ENCODE measurements around the gene LIMK2.
"Not testable (repeated sequence)": the region's sequence is repeated elsewhere in the genome, so short reads cannot be mapped to it uniquely, and the experiment has no call there.

LIMK2 gene

DNA sequence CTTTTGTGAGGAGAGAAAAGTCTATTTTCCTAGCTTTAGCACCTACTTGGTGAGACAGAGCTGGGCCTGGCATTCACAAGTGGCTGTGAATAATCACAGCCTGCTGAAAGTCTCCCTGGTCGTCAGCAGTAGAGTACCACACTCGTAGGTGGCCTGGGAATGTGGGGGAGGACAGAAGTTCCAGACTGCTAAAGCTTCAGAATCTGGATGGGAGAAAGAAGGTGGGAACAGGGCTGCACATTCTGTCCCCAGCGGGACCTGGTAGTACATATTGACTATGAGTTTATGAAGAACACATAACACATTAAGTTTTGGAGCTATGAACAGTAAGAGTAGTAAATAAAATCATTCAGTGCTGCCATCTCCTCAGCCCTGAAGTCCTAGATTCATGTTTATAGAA, 19.0 kb upstream of the LIMK2 start:
- Histone ChIP-seq H3K79me2 (ENCODE audit: insufficient read depth, low read length) (no peaks in the 10 kb centered on the region), H2AFZ (ENCODE audit: low read depth, low read length, severe bottlenecking) (no peak overlapping the region), H3K4me2 (ENCODE audit: low read depth, low read length, poor library complexity, severe bottlenecking) (no peak overlapping the region), H3K9ac (ENCODE audit: low read length) (no peak overlapping the region), H4K20me1 (ENCODE audit: low read depth, low read length) (no peaks in the 10 kb centered on the region), H3K9me3 (ENCODE audit: insufficient read depth, low read length) (no peaks in the 10 kb centered on the region), H3K36me3 (ENCODE audit: low read length) (peaks cover 4% of the 10 kb centered on the region; the same call in 1 of the 2 replicates), H3K27me3 (ENCODE audit: low read length) (no peaks in the 10 kb centered on the region), H3K4me3 (ENCODE audit: insufficient read depth, low read length, poor library complexity, severe bottlenecking) (no peak overlapping the region), H3K9me2 (replicated peaks; ENCODE audit: insufficient read depth, low read length) (no peaks in the 10 kb centered on the region), H3K27ac (ENCODE audit: low read depth, low read length) (no peak overlapping the region), H3F3A (ENCODE audit: insufficient read depth) (no peaks in the 10 kb centered on the region)
- TF ChIP-seq, protein P1, sequence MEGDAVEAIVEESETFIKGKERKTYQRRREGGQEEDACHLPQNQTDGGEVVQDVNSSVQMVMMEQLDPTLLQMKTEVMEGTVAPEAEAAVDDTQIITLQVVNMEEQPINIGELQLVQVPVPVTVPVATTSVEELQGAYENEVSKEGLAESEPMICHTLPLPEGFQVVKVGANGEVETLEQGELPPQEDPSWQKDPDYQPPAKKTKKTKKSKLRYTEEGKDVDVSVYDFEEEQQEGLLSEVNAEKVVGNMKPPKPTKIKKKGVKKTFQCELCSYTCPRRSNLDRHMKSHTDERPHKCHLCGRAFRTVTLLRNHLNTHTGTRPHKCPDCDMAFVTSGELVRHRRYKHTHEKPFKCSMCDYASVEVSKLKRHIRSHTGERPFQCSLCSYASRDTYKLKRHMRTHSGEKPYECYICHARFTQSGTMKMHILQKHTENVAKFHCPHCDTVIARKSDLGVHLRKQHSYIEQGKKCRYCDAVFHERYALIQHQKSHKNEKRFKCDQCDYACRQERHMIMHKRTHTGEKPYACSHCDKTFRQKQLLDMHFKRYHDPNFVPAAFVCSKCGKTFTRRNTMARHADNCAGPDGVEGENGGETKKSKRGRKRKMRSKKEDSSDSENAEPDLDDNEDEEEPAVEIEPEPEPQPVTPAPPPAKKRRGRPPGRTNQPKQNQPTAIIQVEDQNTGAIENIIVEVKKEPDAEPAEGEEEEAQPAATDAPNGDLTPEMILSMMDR (IDR thresholded peaks at IDR 0.05; ENCODE audit: insufficient read depth, low read length, poor library complexity, severe bottlenecking) = no peak
- no peak for TF ChIP-seq EZH2phosphoT487 (conservative IDR thresholded peaks at IDR 0.05; ENCODE audit: low read length)

DNA sequence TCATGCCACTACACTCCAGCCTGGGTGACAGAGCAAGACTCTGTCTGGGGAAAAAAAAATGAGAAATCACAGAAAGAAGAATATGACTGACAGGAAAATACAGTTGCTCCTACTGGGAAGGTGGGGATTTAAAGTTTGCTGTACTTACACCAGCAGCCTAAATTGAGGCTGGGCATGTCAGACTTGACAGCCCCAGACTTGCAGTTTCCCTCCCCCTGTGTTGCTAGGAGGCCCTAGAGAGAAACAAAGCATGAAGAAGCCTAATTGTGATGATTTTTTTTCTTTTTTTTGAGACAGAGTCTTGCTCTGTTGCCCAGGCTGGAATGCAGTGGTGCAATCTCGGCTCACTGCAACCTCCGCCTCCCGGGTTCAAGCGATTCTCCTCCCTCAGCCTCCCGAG, 17.4 kb upstream of the LIMK2 start:
- not testable (repeated sequence) for H3K27ac ChIP-seq (ENCODE audit: low read depth, low read length); H4K20me1 ChIP-seq (ENCODE audit: low read depth, low read length); H2AFZ ChIP-seq (ENCODE audit: low read depth, low read length, severe bottlenecking); H3K79me2 ChIP-seq (ENCODE audit: insufficient read depth, low read length); H3K4me3 ChIP-seq (ENCODE audit: insufficient read depth, low read length, poor library complexity, severe bottlenecking); H3K27me3 ChIP-seq (ENCODE audit: low read length); H3F3A ChIP-seq (ENCODE audit: insufficient read depth); H3K4me2 ChIP-seq (ENCODE audit: low read depth, low read length, poor library complexity, severe bottlenecking); H3K9me2 ChIP-seq (replicated peaks; ENCODE audit: insufficient read depth, low read length); H3K9ac ChIP-seq (ENCODE audit: low read length); H3K36me3 ChIP-seq (ENCODE audit: low read length); H3K9me3 ChIP-seq (ENCODE audit: insufficient read depth, low read length)

DNA sequence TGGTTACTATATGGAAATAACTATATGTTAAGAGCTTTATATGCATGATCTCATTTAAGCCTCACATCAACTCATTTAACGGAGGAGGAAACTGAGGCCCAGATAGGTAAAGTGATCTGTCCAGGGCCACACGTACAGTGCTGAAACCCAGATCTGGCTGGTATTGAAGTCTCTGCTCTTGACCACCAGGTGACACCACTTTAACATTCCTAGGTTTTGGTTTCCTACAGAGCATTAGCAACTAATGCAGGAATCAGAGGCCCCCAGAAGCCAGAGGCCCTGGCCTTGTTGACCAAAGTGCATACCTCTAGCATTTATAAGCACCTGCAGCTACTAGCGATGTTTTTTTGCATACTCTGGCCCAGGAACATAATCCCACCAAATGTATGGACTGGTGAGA, 12.9 kb upstream of the LIMK2 start:
- H3K9me3 ChIP-seq (ENCODE audit: insufficient read depth, low read length) = no peaks in the 10 kb centered on the region
- H3K4me2 ChIP-seq (ENCODE audit: low read depth, low read length, poor library complexity, severe bottlenecking) = no peak overlapping the region
- no peaks in the 10 kb centered on the region for H3K79me2 ChIP-seq (ENCODE audit: insufficient read depth, low read length)
- H3K9me2 ChIP-seq (replicated peaks; ENCODE audit: insufficient read depth, low read length) = no peaks in the 10 kb centered on the region
- H3K4me3 ChIP-seq (ENCODE audit: insufficient read depth, low read length, poor library complexity, severe bottlenecking) = no peak overlapping the region
- peaks cover 4% of the 10 kb centered on the region; the same call in 1 of the 2 replicates for H3K36me3 ChIP-seq (ENCODE audit: low read length)
- H3F3A ChIP-seq (ENCODE audit: insufficient read depth) = no peaks in the 10 kb centered on the region
- H2AFZ ChIP-seq (ENCODE audit: low read depth, low read length, severe bottlenecking) = no peak overlapping the region
- H3K27ac ChIP-seq (ENCODE audit: low read depth, low read length) = no peak overlapping the region
- no peaks in the 10 kb centered on the region for H3K27me3 ChIP-seq (ENCODE audit: low read length)
- H3K9ac ChIP-seq (ENCODE audit: low read length) = no peak overlapping the region
- no peaks in the 10 kb centered on the region for H4K20me1 ChIP-seq (ENCODE audit: low read depth, low read length)
- TF ChIP-seq, protein P1 (IDR thresholded peaks at IDR 0.05; ENCODE audit: insufficient read depth, low read length, poor library complexity, severe bottlenecking) = no peak
- TF ChIP-seq EZH2phosphoT487 (conservative IDR thresholded peaks at IDR 0.05; ENCODE audit: low read length) = no peak

DNA sequence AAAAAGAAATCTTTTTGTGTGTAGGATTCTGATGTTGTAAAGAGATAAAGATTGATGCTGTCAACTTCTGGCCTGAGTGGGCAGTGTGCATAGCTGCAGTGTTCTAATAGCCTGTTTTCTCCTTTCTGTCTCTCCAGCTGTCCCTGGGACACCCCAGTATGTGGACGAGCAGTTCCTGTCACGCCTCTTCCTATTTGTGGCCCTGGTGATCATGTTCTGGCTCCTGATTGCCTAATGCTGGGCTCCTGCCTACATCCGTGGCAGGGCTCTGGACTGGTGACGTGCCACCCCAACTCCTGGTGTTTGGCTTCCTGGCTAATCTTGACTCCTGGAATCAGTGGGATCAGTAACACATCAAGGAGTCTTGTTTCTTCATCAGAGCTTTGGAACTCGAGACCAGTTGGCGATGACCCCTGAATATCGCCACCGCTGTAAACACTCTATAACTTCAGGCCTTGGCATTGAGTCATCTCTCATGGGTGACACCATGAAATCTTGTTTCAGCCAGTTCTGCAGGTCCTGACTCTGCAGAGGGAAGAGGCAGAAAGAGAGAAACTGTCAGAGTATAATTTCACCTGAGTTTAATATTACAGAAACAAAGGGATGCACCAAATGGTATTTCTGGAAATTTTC, 7.6 kb upstream of the LIMK2 start:
- H2AFZ ChIP-seq (ENCODE audit: low read depth, low read length, severe bottlenecking); H3K4me3 ChIP-seq (ENCODE audit: insufficient read depth, low read length, poor library complexity, severe bottlenecking); H3K9me3 ChIP-seq (ENCODE audit: insufficient read depth, low read length); H3K27me3 ChIP-seq (ENCODE audit: low read length); H3K4me2 ChIP-seq (ENCODE audit: low read depth, low read length, poor library complexity, severe bottlenecking); H3K9ac ChIP-seq (ENCODE audit: low read length); H4K20me1 ChIP-seq (ENCODE audit: low read depth, low read length); H3F3A ChIP-seq (ENCODE audit: insufficient read depth); H3K9me2 ChIP-seq (replicated peaks; ENCODE audit: insufficient read depth, low read length); H3K27ac ChIP-seq (ENCODE audit: low read depth, low read length); H3K36me3 ChIP-seq (ENCODE audit: low read length); H3K79me2 ChIP-seq (ENCODE audit: insufficient read depth, low read length): not testable (repeated sequence)

DNA sequence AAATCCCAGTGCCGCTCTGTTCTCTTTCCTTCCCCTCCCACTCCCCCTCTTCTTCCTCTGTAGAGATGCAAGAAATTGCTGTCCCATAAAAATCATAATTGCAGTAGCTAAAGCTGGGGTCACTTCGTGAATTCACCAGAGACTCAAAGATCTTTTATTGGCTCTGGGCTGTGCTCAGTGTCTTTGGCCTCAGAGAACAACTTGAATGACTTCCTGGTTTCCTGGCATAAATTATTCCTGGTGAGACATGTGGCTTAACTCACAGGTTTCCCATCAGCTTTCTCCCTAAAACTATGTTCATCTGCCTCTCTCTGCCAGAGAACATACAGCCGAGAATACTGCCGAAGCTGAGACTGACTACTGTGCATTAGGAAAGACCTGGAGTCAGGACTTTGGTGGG, 7.0 kb upstream of the LIMK2 start:
- H4K20me1 ChIP-seq (ENCODE audit: low read depth, low read length); H3F3A ChIP-seq (ENCODE audit: insufficient read depth); H3K36me3 ChIP-seq (ENCODE audit: low read length); H3K27me3 ChIP-seq (ENCODE audit: low read length); H3K9me2 ChIP-seq (replicated peaks; ENCODE audit: insufficient read depth, low read length); H3K79me2 ChIP-seq (ENCODE audit: insufficient read depth, low read length); H3K4me3 ChIP-seq (ENCODE audit: insufficient read depth, low read length, poor library complexity, severe bottlenecking); H3K4me2 ChIP-seq (ENCODE audit: low read depth, low read length, poor library complexity, severe bottlenecking); H3K9ac ChIP-seq (ENCODE audit: low read length); H2AFZ ChIP-seq (ENCODE audit: low read depth, low read length, severe bottlenecking); H3K9me3 ChIP-seq (ENCODE audit: insufficient read depth, low read length); H3K27ac ChIP-seq (ENCODE audit: low read depth, low read length): not testable (repeated sequence)

DNA sequence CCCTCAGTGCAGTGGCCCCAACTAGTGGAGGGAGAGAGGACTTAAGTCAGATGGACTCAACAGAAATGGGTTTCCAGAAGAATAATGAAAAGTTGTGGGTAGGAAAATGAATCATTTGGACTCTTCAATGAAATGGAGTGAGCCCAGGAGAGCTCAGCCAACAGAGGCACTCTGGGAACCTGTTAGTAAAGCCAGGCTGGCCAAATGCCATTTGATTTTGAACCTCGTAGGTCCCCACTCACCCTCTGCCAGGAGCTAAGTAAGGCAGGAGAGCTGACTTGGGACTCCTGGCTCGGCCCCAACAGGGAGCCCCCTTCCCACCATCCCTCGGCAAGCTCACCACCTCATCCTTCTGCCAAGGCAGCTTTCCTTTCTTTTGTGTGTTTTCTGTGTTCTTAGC, 5.6 kb upstream of the LIMK2 start:
- not testable (repeated sequence) for H4K20me1 ChIP-seq (ENCODE audit: low read depth, low read length); H3K9me3 ChIP-seq (ENCODE audit: insufficient read depth, low read length); H3K9ac ChIP-seq (ENCODE audit: low read length); H3K9me2 ChIP-seq (replicated peaks; ENCODE audit: insufficient read depth, low read length); H2AFZ ChIP-seq (ENCODE audit: low read depth, low read length, severe bottlenecking); H3K4me2 ChIP-seq (ENCODE audit: low read depth, low read length, poor library complexity, severe bottlenecking); H3K4me3 ChIP-seq (ENCODE audit: insufficient read depth, low read length, poor library complexity, severe bottlenecking); H3K79me2 ChIP-seq (ENCODE audit: insufficient read depth, low read length); H3K27me3 ChIP-seq (ENCODE audit: low read length); H3K27ac ChIP-seq (ENCODE audit: low read depth, low read length); H3F3A ChIP-seq (ENCODE audit: insufficient read depth); H3K36me3 ChIP-seq (ENCODE audit: low read length)

Data from SU-DHL-6 (cell line).